ENCODE results near the gene CACNA2D4. TPM values are rescaled to one million over a fixed set of nuclear protein-coding genes. Genes with fewer than 3 reads are reported as not detected.

Gene CACNA2D4
- total and polyA plus RNA-seq, 2 donors (not counting 3 experiments of a cell fraction or from before 2014, with no cell fraction given): 0.58 to 0.73 TPM

GRCh38 chr12:1834186-1834925 is 84.1 kb downstream of the CACNA2D4 start:
- Histone ChIP-seq H3K4me3 (replicated peaks in 1 of 3; ENCODE audit: insufficient read depth in 1 of 3, low read depth in 1 of 3, low read length in 3 of 3) (no peak overlapping the region), H3K4me1 (ENCODE audit: control insufficient read depth, extremely low read depth, insufficient read depth, low read length) (no peaks in the 10 kb centered on the region), H4K20me1 (replicated peaks; ENCODE audit: control insufficient read depth, extremely low read depth, insufficient read depth, low read length) (no peaks in the 10 kb centered on the region), H3K9me1 (replicated peaks; ENCODE audit: control insufficient read depth, extremely low read depth, insufficient read depth, low read length) (no peaks in the 10 kb centered on the region), H3K79me2 (ENCODE audit: control insufficient read depth, insufficient read depth, low read length) (no peaks in the 10 kb centered on the region), H3K9ac (replicated peaks; ENCODE audit: extremely low read depth, insufficient read depth, low read length) (no peak overlapping the region), H3K27ac (ENCODE audit: insufficient read depth, low read depth, low read length) (no peak overlapping the region), H3K9me3 (replicated peaks; ENCODE audit: control insufficient read depth, insufficient read depth, low read length) (no peaks in the 10 kb centered on the region), H2AFZ (ENCODE audit: low read depth, low read length) (no peak overlapping the region), H3K4me2 (ENCODE audit: insufficient read depth, low read length) (no peak overlapping the region), H3K27me3 (ENCODE audit: control insufficient read depth in 2 of 2, insufficient read depth in 2 of 2, low read length in 2 of 2) (peaks cover 2 to 6% of the 10 kb centered on the region in 2 experiments), H3K36me3 (ENCODE audit: control insufficient read depth in 2 of 2, extremely low read depth in 1 of 2, insufficient read depth in 2 of 2, low read length in 2 of 2) (no peaks in the 10 kb centered on the region)
- no peak for TF ChIP-seq MAX (IDR thresholded peaks at IDR 0.05; ENCODE audit: insufficient read depth, insufficient read length)
- TF ChIP-seq JUN (IDR thresholded peaks at IDR 0.05; ENCODE audit: borderline replicate concordance, insufficient read depth, insufficient read length, low read depth): no peak
- no peak for TF ChIP-seq EZH2 (IDR thresholded peaks at IDR 0.05; ENCODE audit: borderline replicate concordance, low read depth, low read length, severe bottlenecking)
- no peak for TF ChIP-seq MYC (IDR thresholded peaks at IDR 0.05; ENCODE audit: low read depth, low read length)
- TF ChIP-seq POLR2AphosphoS5 (IDR thresholded peaks at IDR 0.05; ENCODE audit: insufficient read depth, low read depth, low read length): no peak
- no peak for TF ChIP-seq FOS (IDR thresholded peaks at IDR 0.05; ENCODE audit: borderline replicate concordance, insufficient read depth, low read length)
- no peak for TF ChIP-seq POLR2A (IDR thresholded peaks at IDR 0.05; ENCODE audit: low read depth, low read length)
- no peak for TF ChIP-seq GATA2 (IDR thresholded peaks at IDR 0.05; ENCODE audit: insufficient read depth, insufficient read length, low read depth, low read length)
- no peak for TF ChIP-seq CTCF (IDR thresholded peaks at IDR 0.05; ENCODE audit: extremely low read depth in 1 of 2, insufficient read depth in 1 of 2, low read depth in 1 of 2, low read length in 2 of 2)
- no TSS peak for BruUV-seq (replicated peaks)
- dilution Hi-C loops (cut with MboI; ENCODE audit: extremely low pct_ligation_motif_present, low sequenced_read_pairs): no loop called here
- FAIRE-seq (no peak), DNase-seq (ENCODE audit: low read depth, low spot score) (no peak)
- CTCF ChIA-PET: interaction anchor here (1.3 kb wide), 1 partner anchor 10 kb away, joined by 3 read pairs; no protein-coding TSS in a partner anchor
- intact Hi-C loops (cut with micrococcal nuclease): no loop called here
- POLR2A ChIA-PET: no interaction called here

Data from endothelial cell of umbilical vein (primary cell).